NCI-H82 treated with DMSO at 0.1 percent for 48 hours (cell line): Measurements from ENCODE around the gene CPA4.
A peak's percentile ranks its signal among the peaks of the same experiment; 100 is the strongest.
"Not testable (repeated sequence)": the region's sequence is repeated elsewhere in the genome, so short reads cannot be mapped to it uniquely, and the experiment has no call there.

Source experiments
- DNase-seq: peaks from one replicate; lab custom pipeline; 2025; ENCODE audit not compliant: unreplicated experiment; lab: John Stamatoyannopoulos, UW

CPA4 gene

GRCh38 chr7:130301501-130302020 lies 8.6 kb downstream of the CPA4 start:
- no peak for DNase-seq

GRCh38 chr7:130302649-130303048 lies 9.7 kb downstream of the CPA4 start:
- no peak for DNase-seq

- no peak for DNase-seq
Observed at GRCh38 chr7:130303127-130303526, 10.2 kb downstream of the CPA4 start.

GRCh38 chr7:130303551-130303950 lies 10.6 kb downstream of the CPA4 start:
- no peak for DNase-seq

- DNase-seq = no peak
Observed at GRCh38 chr7:130303982-130304381, 11.0 kb downstream of the CPA4 start.

GRCh38 chr7:130304878-130305277 lies 11.9 kb downstream of the CPA4 start:
- DNase-seq = no peak

GRCh38 chr7:130305433-130306042 lies 12.6 kb downstream of the CPA4 start:
- DNase-seq = no peak

GRCh38 chr7:130309986-130310385 lies 17.0 kb downstream of the CPA4 start:
- no peak for DNase-seq

- DNase-seq = no peak
Observed at GRCh38 chr7:130314305-130314704, 21.3 kb downstream of the CPA4 start.

GRCh38 chr7:130319541-130319940 lies 26.6 kb downstream of the CPA4 start:
- no peak for DNase-seq

- DNase-seq = not testable (repeated sequence)
Observed at GRCh38 chr7:130321542-130322229, 28.7 kb downstream of the CPA4 start.

- DNase-seq = no peak
Observed at GRCh38 chr7:130322615-130323014, 29.7 kb downstream of the CPA4 start.

GRCh38 chr7:130324306-130324943 lies 31.5 kb downstream of the CPA4 start:
- DNase-seq = peak; percentile 33

- DNase-seq = peak; percentile 44
Observed at GRCh38 chr7:130329681-130330080, 36.7 kb downstream of the CPA4 start.

- no peak for DNase-seq
Observed at GRCh38 chr7:130332259-130333053, 39.5 kb downstream of the CPA4 start.

- no peak for DNase-seq
Observed at GRCh38 chr7:130333832-130334231, 40.9 kb downstream of the CPA4 start.

GRCh38 chr7:130334274-130334673 lies 41.3 kb downstream of the CPA4 start:
- no peak for DNase-seq

- no peak for DNase-seq
Observed at GRCh38 chr7:130337410-130337971, 44.5 kb downstream of the CPA4 start.

- no peak for DNase-seq
Observed at GRCh38 chr7:130338233-130338632, 45.3 kb downstream of the CPA4 start.

GRCh38 chr7:130341882-130342281 lies 48.9 kb downstream of the CPA4 start:
- DNase-seq = no peak
